Measurements from ENCODE around the gene BTBD2. TPM values are rescaled to one million over a fixed set of nuclear protein-coding genes. Genes with fewer than 3 reads are reported as not detected.
A peak's percentile ranks its signal among the peaks of the same experiment; 100 is the strongest.

BTBD2 gene
- total and polyA plus RNA-seq, 2 of the 13 experiments (the other 11 are each of a cell fraction or from before 2014, with no cell fraction given): 28.1 to 45.3 TPM

GRCh38 chr19:2049741-2050348, 34.3 kb upstream of the BTBD2 start (continued):
- TF ChIP-seq SNAPC5 (CRISPR knock-in tag; IDR thresholded peaks at IDR 0.05; ENCODE audit: borderline replicate concordance) (no peak), ZBTB43 (CRISPR knock-in tag; conservative IDR thresholded peaks at IDR 0.05) (no peak), MTA3 (CRISPR knock-in tag; IDR thresholded peaks at IDR 0.05) (no peak), AHR (CRISPR knock-in tag; IDR thresholded peaks at IDR 0.05) (no peak), MEF2D (CRISPR knock-in tag; IDR thresholded peaks at IDR 0.05) (no peak), RARA (CRISPR knock-in tag; IDR thresholded peaks at IDR 0.05) (peak; percentile 57), CERS6 (CRISPR knock-in tag; IDR thresholded peaks at IDR 0.05) (no peak), NR2F6 (IDR thresholded peaks at IDR 0.05) (peak; percentile 27; the same call in 1 of the 2 replicates), NR2F6 (CRISPR knock-in tag; IDR thresholded peaks at IDR 0.05) (no peak), ZNF687 (CRISPR knock-in tag; IDR thresholded peaks at IDR 0.05) (peak; percentile 82), RFX1 (IDR thresholded peaks at IDR 0.05) (no peak), ZNF770 (CRISPR knock-in tag; IDR thresholded peaks at IDR 0.05) (no peak), PRDM10 (CRISPR knock-in tag; IDR thresholded peaks at IDR 0.05; ENCODE audit: low read depth) (peak; percentile 26; the same call in 1 of the 2 replicates), ATF4 (CRISPR knock-in tag; IDR thresholded peaks at IDR 0.05) (0 out of 4 replicates have a peak, but pooled peaks of 1 of the 2 experiments have one; percentile 24), EHMT2 (IDR thresholded peaks at IDR 0.05; ENCODE audit: borderline replicate concordance, low read depth, low read length) (no peak), ZNF772 (CRISPR knock-in tag; IDR thresholded peaks at IDR 0.05) (no peak)

Data from HepG2 (cell line).